BJ (cell line): ENCODE results near the gene TEC. TPM values are rescaled to one million over a fixed set of nuclear protein-coding genes. Genes with fewer than 3 reads are reported as not detected.

ENCODE experiments used
- CTCF ChIA-PET: fragments of 350-600 bp; formaldehyde crosslinking; extraction: SDS; loops from one replicate; lab custom pipeline; 2021; ENCODE audit warnings: antibody characterized with exemption, inconsistent platforms; lab: Yijun Ruan, JAX
- POLR2A ChIA-PET: fragments of 300-600 bp; sonication (Branson Sonifier 250); formaldehyde crosslinking; extraction: SDS; loops from one replicate; lab custom pipeline; 2021; ENCODE audit warnings: antibody characterized with exemption; lab: Charles Lee
- DNase-seq: peaks from one replicate; pipeline ENCODE4 v3.0.0-alpha.2; 2011; ENCODE audit warnings: low read depth
- H3K27me3 ChIP-seq: 2 replicates; pipeline ENCODE4 v1.6.0; 2011; ENCODE audit warnings: low read length; ENCODE audit not compliant: control insufficient read depth, insufficient read depth
- H3K36me3 ChIP-seq: 2 replicates; pipeline ENCODE4 v1.5.1; 2011; ENCODE audit warnings: low read length; ENCODE audit not compliant: control insufficient read depth, insufficient read depth
- H3K4me3 ChIP-seq: 2 replicates; pipeline ENCODE4 v1.5.1; 2011; ENCODE audit warnings: low read depth, mild to moderate bottlenecking, control low read depth, low read length
- polyA plus RNA-seq: library from polyadenylated mRNA; depleted of rRNA; stranded (reverse); fragments of >200 nt; gene quantifications from 2 replicates; pipeline ENCODE4 v1.2.3, GENCODE V29; 2011
- TF ChIP-seq, protein P1 (sequence below): IDR thresholded peaks from 2 replicates; pipeline ENCODE4 v1.5.1; 2011; ENCODE audit warnings: low read depth, mild to moderate bottlenecking, control low read depth, inconsistent platforms, low read length, moderate library complexity; ENCODE audit not compliant: insufficient read depth

TEC gene
- polyA plus RNA-seq, 1 experiment, result 0.20 TPM

DNA sequence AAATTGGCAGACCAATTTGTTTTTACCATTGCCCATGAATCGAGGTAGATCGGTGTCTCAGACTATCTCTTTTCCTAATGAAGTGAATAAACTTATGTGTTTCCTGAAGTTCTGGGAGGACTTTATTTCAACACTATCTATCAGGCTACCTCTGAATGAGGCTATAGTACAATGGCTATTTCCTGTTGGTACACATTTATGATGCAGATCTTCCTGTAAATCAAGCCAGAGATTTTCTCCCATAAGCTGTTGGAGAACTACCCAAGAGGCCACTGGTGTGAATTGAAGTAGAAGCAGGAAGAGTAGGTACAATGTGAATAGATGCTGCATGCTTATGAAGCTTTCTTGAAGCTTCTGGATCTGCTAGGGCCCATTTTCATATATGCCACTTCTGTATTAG, 151.6 kb downstream of the TEC start:
- DNase-seq, result no peak
- Histone ChIP-seq H3K4me3 (no peak overlapping the region), H3K36me3 (no peaks in the 10 kb centered on the region), H3K27me3 (no peaks in the 10 kb centered on the region)
- ChIA-PET POLR2A (no interaction called here), CTCF (interaction anchor here (1.0 to 1.1 kb wide), 4 partner anchors 9 to 31 kb away, joined by 3 read pairs; no protein-coding TSS in a partner anchor)
- TF ChIP-seq, protein P1, sequence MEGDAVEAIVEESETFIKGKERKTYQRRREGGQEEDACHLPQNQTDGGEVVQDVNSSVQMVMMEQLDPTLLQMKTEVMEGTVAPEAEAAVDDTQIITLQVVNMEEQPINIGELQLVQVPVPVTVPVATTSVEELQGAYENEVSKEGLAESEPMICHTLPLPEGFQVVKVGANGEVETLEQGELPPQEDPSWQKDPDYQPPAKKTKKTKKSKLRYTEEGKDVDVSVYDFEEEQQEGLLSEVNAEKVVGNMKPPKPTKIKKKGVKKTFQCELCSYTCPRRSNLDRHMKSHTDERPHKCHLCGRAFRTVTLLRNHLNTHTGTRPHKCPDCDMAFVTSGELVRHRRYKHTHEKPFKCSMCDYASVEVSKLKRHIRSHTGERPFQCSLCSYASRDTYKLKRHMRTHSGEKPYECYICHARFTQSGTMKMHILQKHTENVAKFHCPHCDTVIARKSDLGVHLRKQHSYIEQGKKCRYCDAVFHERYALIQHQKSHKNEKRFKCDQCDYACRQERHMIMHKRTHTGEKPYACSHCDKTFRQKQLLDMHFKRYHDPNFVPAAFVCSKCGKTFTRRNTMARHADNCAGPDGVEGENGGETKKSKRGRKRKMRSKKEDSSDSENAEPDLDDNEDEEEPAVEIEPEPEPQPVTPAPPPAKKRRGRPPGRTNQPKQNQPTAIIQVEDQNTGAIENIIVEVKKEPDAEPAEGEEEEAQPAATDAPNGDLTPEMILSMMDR, result no peak

DNA sequence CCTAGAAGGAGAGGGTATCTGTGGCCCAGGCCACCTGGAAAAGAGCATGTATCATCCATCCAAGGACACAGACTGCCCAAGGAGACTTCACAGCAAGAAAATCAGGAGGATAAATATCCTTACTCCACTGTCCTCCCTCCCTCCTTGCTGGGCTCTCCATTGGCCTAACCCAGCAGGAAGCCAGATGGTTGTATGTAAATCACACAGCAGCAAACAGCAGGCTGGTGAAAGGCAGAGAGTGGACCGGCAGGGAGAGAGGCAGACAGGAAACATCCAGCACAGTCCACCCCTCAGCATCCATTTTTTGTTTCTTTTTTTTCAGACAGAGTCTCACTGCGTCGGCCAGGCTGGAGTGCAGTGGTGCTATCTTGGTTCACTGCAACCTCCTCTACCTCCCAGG, 153.1 kb downstream of the TEC start:
- Histone ChIP-seq H3K27me3 (no peaks in the 10 kb centered on the region), H3K4me3 (no peak overlapping the region), H3K36me3 (no peaks in the 10 kb centered on the region)
- ChIA-PET CTCF (no interaction called here), POLR2A (no interaction called here)
- TF ChIP-seq, protein P1, result no peak
- no peak for DNase-seq

DNA sequence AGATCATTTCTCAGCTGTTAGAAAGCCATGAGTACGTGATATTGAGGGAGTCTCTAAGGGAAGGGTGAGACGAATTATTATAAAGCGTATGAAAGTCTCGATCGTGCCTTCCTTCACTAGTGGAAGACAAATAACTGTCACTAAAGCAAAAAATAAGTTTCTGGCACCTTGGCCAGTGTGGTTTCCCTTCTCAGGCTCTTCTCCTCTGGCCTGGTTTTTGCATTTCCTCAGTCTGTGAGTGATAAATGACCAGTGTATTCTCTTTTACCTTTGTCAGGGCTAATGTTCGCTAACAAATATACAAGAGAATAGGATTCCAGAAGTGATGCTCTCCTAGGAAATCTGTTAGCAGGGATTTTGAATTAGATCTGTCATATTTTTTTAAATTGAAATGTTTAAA, 155.2 kb downstream of the TEC start:
- Histone ChIP-seq H3K27me3 (no peaks in the 10 kb centered on the region), H3K4me3 (no peak overlapping the region), H3K36me3 (no peaks in the 10 kb centered on the region)
- DNase-seq, result no peak
- CTCF ChIA-PET, result no interaction called here
- TF ChIP-seq, protein P1, result no peak
- POLR2A ChIA-PET, result no interaction called here

GRCh38 chr4:48112017-48112667, 157.5 kb downstream of the TEC start:
- CTCF ChIA-PET, result interaction anchor here (1.7 kb wide), 1 partner anchor 15 kb away, joined by 3 read pairs; no protein-coding TSS in a partner anchor
- no peaks in the 10 kb centered on the region for H3K36me3 ChIP-seq
- no peak overlapping the region for H3K4me3 ChIP-seq
- no peaks in the 10 kb centered on the region for H3K27me3 ChIP-seq
- TF ChIP-seq, protein P1, result no peak
- DNase-seq, result no peak
- POLR2A ChIA-PET, result interaction anchor here (0.6 kb wide), 1 partner anchor 22 kb away, joined by 3 read pairs; no protein-coding TSS in a partner anchor

DNA sequence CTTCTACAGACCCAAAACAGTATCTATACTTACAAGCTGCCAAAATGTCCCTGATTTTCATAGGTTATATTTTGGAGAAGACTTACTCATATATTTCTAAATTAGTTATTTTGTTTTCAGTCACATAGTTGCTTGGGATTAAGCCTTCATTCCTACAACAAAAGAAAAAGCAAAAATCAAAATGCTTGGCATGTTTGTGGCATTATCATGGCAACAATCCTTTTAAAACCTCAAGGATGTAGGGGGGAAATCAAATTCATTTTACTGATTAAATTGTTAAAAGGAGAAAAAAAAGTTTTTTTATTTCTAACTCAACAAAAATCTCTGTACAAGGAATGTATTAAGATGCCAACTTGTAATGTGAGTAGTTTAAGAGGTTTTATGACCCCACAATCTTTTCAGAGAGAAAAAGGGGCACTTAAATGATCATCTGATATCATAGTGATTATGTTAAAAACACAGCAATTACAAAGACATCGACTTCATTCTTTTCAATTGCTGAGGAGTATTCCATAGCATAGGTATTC, 159.1 kb downstream of the TEC start:
- POLR2A ChIA-PET, result no interaction called here
- no peak for DNase-seq
- Histone ChIP-seq H3K27me3 (no peaks in the 10 kb centered on the region), H3K4me3 (no peak overlapping the region), H3K36me3 (no peaks in the 10 kb centered on the region)
- TF ChIP-seq, protein P1, result no peak
- CTCF ChIA-PET, result interaction anchor here (0.6 to 1.6 kb wide), 4 partner anchors 23 to 37 kb away, joined by 3 to 5 read pairs (median 4); no protein-coding TSS in a partner anchor
